ENCODE results near the gene CKMT2. TPM values are rescaled to one million over a fixed set of nuclear protein-coding genes. Genes with fewer than 3 reads are reported as not detected.

Gene CKMT2
- total RNA-seq, 4 donors from 2014 or later, result 8.6 to 14.9 (median 12.9) TPM

DNA sequence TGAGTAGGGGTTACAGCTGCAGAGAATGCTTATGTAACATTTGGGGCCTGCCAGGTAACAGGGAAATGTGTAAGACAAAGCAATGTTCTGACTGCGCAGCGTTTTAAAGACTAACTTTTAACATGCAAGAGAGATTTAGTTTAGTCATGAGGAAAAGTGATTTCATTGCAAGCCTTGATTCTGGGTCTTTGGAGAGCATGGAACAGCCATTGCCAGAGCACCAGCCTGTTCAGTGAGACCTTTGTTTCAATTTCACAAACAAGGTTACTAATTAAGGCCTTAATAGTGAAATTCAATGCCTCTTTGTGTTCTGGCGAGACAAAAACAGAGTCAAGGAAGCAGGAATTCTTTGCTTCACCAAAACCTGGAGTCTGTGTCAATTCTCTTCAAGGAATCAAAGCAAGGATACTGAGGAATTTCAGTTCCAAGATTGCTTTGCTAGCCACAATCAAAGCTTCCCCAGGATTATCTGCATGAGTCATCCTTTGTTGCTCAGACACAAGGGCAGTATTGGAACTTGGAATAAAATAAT is 14.4 kb downstream of the CKMT2 start:
- WGBS, result 78% methylated on average over 3 of the region's 3 CpGs
- intact Hi-C loops (cut with DNase I), result no loop called here
- DNase-seq (ENCODE audit: extremely low spot score), result peak; percentile 55
- H3K9me3 ChIP-seq, result no peaks in the 10 kb centered on the region
- H3K27ac ChIP-seq (replicated peaks in 1 of 4), result no peak overlapping the region
- no peak for TF ChIP-seq POLR2A (IDR thresholded peaks at IDR 0.05; ENCODE audit: low read depth)
- TF ChIP-seq EP300 (IDR thresholded peaks at IDR 0.05), result no peak
- TF ChIP-seq, protein P1, sequence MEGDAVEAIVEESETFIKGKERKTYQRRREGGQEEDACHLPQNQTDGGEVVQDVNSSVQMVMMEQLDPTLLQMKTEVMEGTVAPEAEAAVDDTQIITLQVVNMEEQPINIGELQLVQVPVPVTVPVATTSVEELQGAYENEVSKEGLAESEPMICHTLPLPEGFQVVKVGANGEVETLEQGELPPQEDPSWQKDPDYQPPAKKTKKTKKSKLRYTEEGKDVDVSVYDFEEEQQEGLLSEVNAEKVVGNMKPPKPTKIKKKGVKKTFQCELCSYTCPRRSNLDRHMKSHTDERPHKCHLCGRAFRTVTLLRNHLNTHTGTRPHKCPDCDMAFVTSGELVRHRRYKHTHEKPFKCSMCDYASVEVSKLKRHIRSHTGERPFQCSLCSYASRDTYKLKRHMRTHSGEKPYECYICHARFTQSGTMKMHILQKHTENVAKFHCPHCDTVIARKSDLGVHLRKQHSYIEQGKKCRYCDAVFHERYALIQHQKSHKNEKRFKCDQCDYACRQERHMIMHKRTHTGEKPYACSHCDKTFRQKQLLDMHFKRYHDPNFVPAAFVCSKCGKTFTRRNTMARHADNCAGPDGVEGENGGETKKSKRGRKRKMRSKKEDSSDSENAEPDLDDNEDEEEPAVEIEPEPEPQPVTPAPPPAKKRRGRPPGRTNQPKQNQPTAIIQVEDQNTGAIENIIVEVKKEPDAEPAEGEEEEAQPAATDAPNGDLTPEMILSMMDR (IDR thresholded peaks at IDR 0.05), result no peak
- no peak for TF ChIP-seq POLR2AphosphoS5 (IDR thresholded peaks at IDR 0.05)
- H3K4me1 ChIP-seq, result peaks cover 15 to 48% (median 33%) of the 10 kb centered on the region in 4 donors
- no peaks in the 10 kb centered on the region for H3K27me3 ChIP-seq
- peaks cover 0 to 14% (median 5%) of the 10 kb centered on the region in 4 donors for H3K36me3 ChIP-seq
- no peak overlapping the region for H3K4me3 ChIP-seq

DNA sequence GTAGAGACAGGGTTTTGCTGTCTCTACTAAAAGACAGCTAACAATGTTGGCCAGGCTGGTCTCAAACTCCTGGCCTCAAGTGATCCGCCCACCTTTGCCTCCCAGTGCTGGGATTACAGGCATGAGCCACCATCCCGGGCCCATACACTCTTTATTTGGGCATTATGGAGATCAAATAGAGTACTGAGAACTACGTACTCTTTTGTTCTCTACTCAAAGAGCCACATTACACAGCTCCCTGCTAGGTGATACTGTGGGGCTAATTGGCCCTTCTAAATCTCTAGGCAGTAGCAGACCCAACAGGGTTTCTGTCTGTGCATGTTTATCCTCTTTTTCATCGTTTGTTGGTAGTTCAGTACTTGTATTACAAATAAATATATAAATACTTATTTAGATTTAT is 16.1 kb downstream of the CKMT2 start:
- TF ChIP-seq, protein P1 (IDR thresholded peaks at IDR 0.05), result no peak
- no peak for TF ChIP-seq EP300 (IDR thresholded peaks at IDR 0.05)
- TF ChIP-seq POLR2A (IDR thresholded peaks at IDR 0.05; ENCODE audit: low read depth), result no peak

DNA sequence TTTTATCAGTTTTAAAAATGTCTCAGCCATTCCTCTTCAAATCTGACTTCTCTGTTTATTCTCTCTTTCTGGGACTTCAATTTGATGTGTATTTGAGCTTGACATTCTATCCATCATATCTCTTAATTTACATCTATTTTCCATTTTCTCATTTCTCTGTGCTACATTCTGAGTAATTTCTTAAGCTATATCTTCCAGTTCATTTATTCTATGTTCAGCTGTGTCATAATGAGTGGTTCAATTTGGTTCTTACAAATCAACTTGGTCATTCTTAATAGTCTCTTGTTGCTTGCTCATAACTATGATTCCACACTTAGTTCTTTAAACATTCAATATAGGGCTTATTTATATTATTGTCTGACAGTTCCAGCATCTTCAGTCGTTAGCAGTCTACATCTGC is 16.9 kb downstream of the CKMT2 start:
- Histone ChIP-seq H3K27me3 (no peaks in the 10 kb centered on the region), H3K9me3 (no peaks in the 10 kb centered on the region), H3K4me3 (no peak overlapping the region), H3K4me1 (peaks cover 15 to 41% (median 30%) of the 10 kb centered on the region in 4 donors), H3K27ac (replicated peaks in 1 of 4) (no peak overlapping the region), H3K36me3 (peaks cover 0 to 39% (median 21%) of the 10 kb centered on the region in 4 donors)
- intact Hi-C loops (cut with DNase I), result no loop called here
- WGBS, result 100% methylated on average over 1 of the region's 1 CpG
- no peak for DNase-seq (ENCODE audit: extremely low spot score)
- TF ChIP-seq EP300 (IDR thresholded peaks at IDR 0.05), result no peak
- TF ChIP-seq POLR2A (IDR thresholded peaks at IDR 0.05; ENCODE audit: low read depth), result no peak
- no peak for TF ChIP-seq POLR2AphosphoS5 (IDR thresholded peaks at IDR 0.05)

More for the DNA sequence above, 16.1 kb downstream of the CKMT2 start:
- Histone ChIP-seq H3K4me1 (peaks cover 15 to 47% (median 30%) of the 10 kb centered on the region in 4 donors), H3K36me3 (peaks cover 0 to 31% (median 13%) of the 10 kb centered on the region in 4 donors), H3K27me3 (no peaks in the 10 kb centered on the region), H3K4me3 (no peak overlapping the region), H3K9me3 (no peaks in the 10 kb centered on the region), H3K27ac (replicated peaks in 1 of 4) (no peak overlapping the region)
- peak; percentile 14 for DNase-seq (ENCODE audit: extremely low spot score)
- intact Hi-C loops (cut with DNase I), result no loop called here
- WGBS, result 92% methylated on average over 4 of the region's 4 CpGs

DNA sequence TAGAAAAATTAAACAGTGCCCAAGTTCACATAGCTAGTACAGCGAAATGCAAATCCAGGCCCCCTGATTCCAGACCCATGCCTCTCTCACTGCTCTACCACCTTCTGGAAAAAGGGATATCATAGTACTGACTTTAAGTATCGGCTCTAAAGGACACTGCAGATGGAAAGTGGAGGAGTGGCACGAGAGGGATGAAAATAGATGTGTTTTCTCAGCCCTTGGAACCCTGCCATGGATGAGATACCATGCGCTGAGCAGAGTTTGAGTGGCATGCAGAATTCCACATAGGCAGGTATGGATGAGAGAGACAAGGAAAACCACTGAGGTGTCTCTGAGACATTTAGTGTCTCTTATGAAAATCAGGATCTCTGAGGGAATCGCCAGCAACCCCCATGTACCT is 18.8 kb downstream of the CKMT2 start:
- H3K4me1 ChIP-seq, result peaks cover 12 to 29% (median 17%) of the 10 kb centered on the region in 4 donors
- no peak overlapping the region for H3K27ac ChIP-seq (replicated peaks in 1 of 4)
- WGBS, result 87% methylated on average over 5 of the region's 5 CpGs
- TF ChIP-seq POLR2AphosphoS5 (IDR thresholded peaks at IDR 0.05) (no peak), POLR2A (IDR thresholded peaks at IDR 0.05; ENCODE audit: low read depth) (no peak), EP300 (IDR thresholded peaks at IDR 0.05) (no peak)
- TF ChIP-seq, protein P1 (IDR thresholded peaks at IDR 0.05), result no peak
- intact Hi-C loops (cut with DNase I), result no loop called here
- peak; percentile 42 for DNase-seq (ENCODE audit: extremely low spot score)
- H3K4me3 ChIP-seq, result no peak overlapping the region
- H3K9me3 ChIP-seq, result no peaks in the 10 kb centered on the region
- H3K36me3 ChIP-seq, result peaks cover 0 to 58% (median 23%) of the 10 kb centered on the region in 4 donors
- H3K27me3 ChIP-seq, result no peaks in the 10 kb centered on the region

DNA sequence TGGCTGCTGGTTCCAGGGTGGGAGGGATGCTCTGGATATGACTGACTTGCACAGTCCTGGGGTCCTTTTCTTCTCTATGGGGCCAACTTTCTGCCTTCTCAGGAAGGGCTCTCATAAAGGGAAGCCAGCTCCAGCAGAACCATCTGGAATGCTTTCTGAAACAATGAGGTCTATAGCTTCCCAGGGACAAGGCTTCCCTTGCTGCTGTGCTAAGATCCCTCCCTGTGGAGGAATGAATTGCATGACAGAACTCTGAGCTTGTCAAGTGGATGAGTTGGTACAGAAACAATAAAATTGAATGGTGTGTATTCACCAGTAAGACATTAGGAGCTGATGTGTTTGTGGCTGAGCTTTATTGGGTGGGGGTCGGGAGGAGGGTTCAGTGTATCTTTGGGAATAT is 19.8 kb downstream of the CKMT2 start:
- intact Hi-C loops (cut with DNase I), result no loop called here
- peaks cover 0 to 68% (median 26%) of the 10 kb centered on the region in 4 donors for H3K36me3 ChIP-seq
- peaks cover 4 to 19% (median 8%) of the 10 kb centered on the region in 4 donors for H3K4me1 ChIP-seq
- no peak for DNase-seq (ENCODE audit: extremely low spot score)
- no peaks in the 10 kb centered on the region for H3K27me3 ChIP-seq
- H3K27ac ChIP-seq (replicated peaks in 1 of 4), result no peak overlapping the region
- TF ChIP-seq EP300 (IDR thresholded peaks at IDR 0.05) (no peak), POLR2A (IDR thresholded peaks at IDR 0.05; ENCODE audit: low read depth) (no peak), POLR2AphosphoS5 (IDR thresholded peaks at IDR 0.05) (no peak)
- TF ChIP-seq, protein P1 (IDR thresholded peaks at IDR 0.05), result no peak
- H3K9me3 ChIP-seq, result no peaks in the 10 kb centered on the region
- no peak overlapping the region for H3K4me3 ChIP-seq
- 100% methylated on average over 1 of the region's 1 CpG for WGBS
